GM21619 (cell line): ENCODE results near the gene MCOLN1.
"Not testable (repeated sequence)": the region's sequence is repeated elsewhere in the genome, so short reads cannot be mapped to it uniquely, and the experiment has no call there.

Source experiments
- ATAC-seq: cut with Tn5 transposase; IDR thresholded peaks from one replicate; pipeline ENCODE4 v1.9.1; 2021; ENCODE audit not compliant: unreplicated experiment

The MCOLN1 gene

DNA sequence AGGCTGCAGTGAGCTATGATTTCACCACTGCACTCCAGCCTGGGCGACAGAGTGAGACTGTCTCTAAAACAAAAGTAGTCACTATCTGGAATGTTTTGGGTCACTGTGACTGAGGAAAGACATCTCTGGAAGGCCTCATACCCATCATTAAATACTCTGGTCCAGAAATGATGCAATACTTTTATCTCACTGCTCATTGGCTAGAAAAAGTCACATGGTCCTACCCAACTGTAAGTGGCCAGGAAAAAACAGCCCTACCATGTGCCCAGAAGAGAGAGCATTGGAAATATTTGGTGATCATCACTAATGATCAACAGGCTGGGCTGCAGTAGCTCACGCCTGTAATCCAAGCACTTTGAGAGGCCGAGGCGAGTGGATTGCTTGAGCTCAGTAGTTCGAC, 42.9 kb downstream of the MCOLN1 start:
- no peak for ATAC-seq

DNA sequence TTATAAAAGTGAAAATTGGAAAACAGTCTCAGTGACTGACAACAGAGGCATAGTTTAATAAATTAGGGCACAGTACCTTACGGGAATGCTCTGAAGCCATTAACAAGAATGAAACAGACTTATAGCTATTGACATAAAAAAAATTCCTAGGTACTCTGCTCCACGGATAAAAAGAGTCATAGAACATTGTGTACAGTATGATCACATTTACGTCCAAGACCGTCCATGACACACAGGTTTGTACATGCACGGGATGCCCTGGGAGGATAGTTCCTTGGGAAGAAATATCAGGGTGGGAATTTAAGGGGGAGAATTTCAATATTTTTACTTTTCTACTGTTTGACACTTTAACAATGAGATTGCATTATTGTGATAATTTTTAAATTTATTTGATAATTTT, 48.3 kb downstream of the MCOLN1 start:
- no peak for ATAC-seq

DNA sequence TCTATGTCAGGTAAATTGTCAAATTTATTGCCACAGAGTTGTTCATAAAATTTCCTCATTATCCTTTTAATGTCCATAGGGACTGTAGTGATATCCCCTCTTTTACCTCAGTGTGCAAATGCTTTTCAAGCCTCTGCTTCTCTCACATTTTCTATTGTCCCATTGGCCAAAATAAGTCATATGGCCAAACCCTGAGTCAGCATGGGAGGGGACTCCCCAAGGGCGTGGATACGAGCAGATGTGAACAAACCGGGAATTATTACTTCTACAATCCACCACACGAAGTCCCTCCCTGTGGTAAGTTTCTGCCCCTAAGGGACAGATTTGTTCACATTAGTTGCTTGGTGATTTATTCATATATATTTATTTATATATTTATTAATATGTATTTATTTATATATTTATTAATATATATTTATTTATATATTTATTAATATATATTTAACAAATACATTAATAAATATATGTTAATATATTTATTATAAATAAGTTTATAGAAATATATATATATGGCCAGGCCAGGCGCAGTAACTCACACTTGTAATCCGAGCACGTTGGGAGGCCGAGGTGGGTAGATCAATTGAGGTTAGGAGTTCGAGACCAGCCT, 53.1 kb downstream of the MCOLN1 start:
- no peak for ATAC-seq

DNA sequence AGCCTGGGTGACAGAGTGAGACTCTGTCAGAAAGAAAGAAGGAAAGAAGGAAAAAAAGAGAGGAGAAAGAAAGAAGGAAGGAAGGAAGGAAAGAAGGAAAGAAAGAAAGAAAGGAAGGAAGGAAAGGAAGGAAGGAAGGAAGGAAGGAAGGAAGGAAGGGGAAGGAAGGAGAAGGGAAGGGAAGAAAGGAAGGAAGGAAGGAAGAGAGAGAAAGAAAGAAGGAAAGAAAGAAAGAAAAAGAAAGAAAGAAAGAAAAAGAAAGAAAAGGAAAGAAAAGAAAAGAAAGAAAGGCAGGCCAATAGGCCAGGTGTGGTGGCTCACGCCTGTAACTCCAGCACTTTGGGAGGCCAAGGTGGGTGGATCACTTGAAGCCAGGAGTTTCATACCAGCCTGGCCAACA, 55.0 kb downstream of the MCOLN1 start:
- ATAC-seq = not testable (repeated sequence)

DNA sequence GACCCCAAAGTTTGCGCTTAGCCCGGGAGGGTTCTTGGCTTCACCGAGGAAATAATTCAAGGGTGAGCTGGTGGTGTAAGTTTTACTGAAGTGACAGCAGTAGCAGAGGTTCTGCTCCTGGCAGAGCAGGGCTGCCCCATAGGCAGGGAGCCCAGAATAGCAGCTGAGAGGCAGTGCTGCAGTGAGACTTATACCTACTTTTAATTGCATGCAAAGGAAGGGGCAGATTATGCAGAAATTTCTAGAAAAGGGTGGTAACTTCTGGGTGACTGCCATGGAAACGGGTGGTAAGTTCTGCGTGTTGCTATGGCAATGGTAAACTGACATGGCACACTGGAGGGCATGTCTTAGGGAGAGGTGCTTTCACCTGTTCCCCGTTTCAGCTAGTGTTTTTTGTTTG, 55.7 kb downstream of the MCOLN1 start:
- ATAC-seq = no peak

DNA sequence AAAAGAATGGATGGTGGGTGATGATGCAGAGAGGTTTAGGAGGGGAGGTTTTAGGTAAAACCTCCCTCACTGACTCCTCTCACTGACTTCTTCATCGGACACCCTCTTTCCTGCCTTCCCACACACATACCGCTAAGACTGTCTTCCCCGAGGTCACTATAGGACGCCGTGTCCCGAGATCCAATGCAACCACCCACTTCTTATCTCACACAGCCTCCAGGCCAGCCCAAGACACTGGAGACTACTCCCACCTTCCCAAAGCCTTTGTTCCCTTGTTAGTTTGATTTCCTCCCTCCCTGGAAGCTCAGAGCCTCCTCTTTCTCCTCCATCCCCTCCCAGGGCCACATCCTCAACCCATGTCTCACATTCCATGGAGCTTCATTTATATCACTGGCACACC, 56.8 kb downstream of the MCOLN1 start:
- no peak for ATAC-seq

DNA sequence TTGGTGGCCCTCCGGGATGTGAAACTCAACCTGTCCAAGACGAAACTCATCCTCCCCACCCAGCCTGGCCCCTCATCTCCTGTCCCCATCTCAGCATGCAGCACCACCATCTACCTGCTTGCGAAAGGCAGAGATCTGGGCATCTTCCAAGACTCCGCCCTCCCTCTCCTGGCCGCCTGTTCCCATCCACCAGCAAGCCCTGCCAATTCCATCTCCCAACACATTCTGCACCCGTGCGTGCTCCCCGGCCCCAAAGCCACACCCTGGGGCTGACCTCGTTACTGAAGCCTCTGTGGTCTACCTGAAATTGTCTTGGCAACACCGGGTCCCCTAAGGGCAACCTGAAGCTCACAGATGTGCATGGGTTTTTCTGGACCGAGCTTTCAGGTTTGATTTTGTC, 60.0 kb downstream of the MCOLN1 start:
- ATAC-seq = no peak
